GM23338 (cell line): Measurements from ENCODE around the gene CEP68. TPM values are rescaled to one million over a fixed set of nuclear protein-coding genes. Genes with fewer than 3 reads are reported as not detected.

ENCODE experiments used
- ATAC-seq: fragments of 200-7000 bp; cut with Tn5 transposase; 3 replicates; pipeline ENCODE4 v1.9.1; 2020
- DNase-seq: peaks from one replicate; pipeline ENCODE4 v3.0.0-alpha.2; 2015; ENCODE audit warnings: low spot score
- H2AFZ ChIP-seq: fragments of 200-600 bp; sonication (generic); 2 replicates; pipeline ENCODE4 v1.8.0; 2016; ENCODE audit warnings: antibody characterized with exemption, mild to moderate bottlenecking, moderate library complexity
- H3F3A ChIP-seq: fragments of 200-600 bp; sonication (generic); replicated peaks from 2 replicates; pipeline ENCODE4 v1.8.0; 2017; ENCODE audit warnings: antibody characterized with exemption, mixed run types, low read depth
- H3K27ac ChIP-seq: fragments of 200-600 bp; sonication (generic); 2 replicates; pipeline ENCODE4 v1.6.1; 2016; ENCODE audit warnings: low read depth
- H3K27me3 ChIP-seq: fragments of 200-600 bp; sonication (generic); 2 replicates; pipeline ENCODE4 v1.8.0; 2016; ENCODE audit warnings: mild to moderate bottlenecking, mixed run types, moderate library complexity; ENCODE audit not compliant: insufficient read depth
- H3K36me3 ChIP-seq: fragments of 200-600 bp; sonication (generic); 2 replicates; pipeline ENCODE4 v1.8.0; 2016; ENCODE audit warnings: mild to moderate bottlenecking; ENCODE audit not compliant: insufficient read depth
- H3K4me1 ChIP-seq: fragments of 200-600 bp; sonication (generic); 2 replicates; pipeline ENCODE4 v1.8.0; 2016; ENCODE audit warnings: mild to moderate bottlenecking, moderate library complexity; ENCODE audit not compliant: insufficient read depth
- H3K4me2 ChIP-seq: fragments of 200-600 bp; sonication (generic); 2 replicates; pipeline ENCODE4 v1.7.1; 2017; ENCODE audit warnings: mixed run types
- H3K4me3 ChIP-seq: fragments of 200-600 bp; sonication (generic); 2 replicates; pipeline ENCODE4 v1.6.1; 2016; ENCODE audit warnings: mixed run types
- H3K79me2 ChIP-seq: fragments of 200-600 bp; sonication (generic); replicated peaks from 2 replicates; pipeline ENCODE4 v1.8.0; 2017; ENCODE audit warnings: mild to moderate bottlenecking; ENCODE audit not compliant: insufficient read depth
- H3K9me2 ChIP-seq: fragments of 200-600 bp; sonication (generic); 2 replicates; pipeline ENCODE4 v1.8.0; 2017; ENCODE audit not compliant: insufficient read depth
- H4K20me1 ChIP-seq: fragments of 200-600 bp; sonication (generic); replicated peaks from 2 replicates; pipeline ENCODE4 v1.8.0; 2017; ENCODE audit warnings: mild to moderate bottlenecking; ENCODE audit not compliant: insufficient read depth
- H3K27ac Mint-ChIP-seq: 2 replicates; pipeline ENCODE4 v1.8.0; 2020; ENCODE audit warnings: inconsistent platforms, mild to moderate bottlenecking, moderate library complexity, mixed read lengths
- H3K27me3 Mint-ChIP-seq: 3 replicates; pipeline ENCODE4 v1.8.0; 2022; ENCODE audit warnings: low read depth, mild to moderate bottlenecking, moderate library complexity, mixed read lengths, inconsistent platforms; ENCODE audit not compliant: insufficient read depth, poor library complexity
- H3K36me3 Mint-ChIP-seq: 3 replicates; pipeline ENCODE4 v1.8.0; 2021; ENCODE audit warnings: low read depth, mild to moderate bottlenecking, inconsistent platforms, moderate library complexity, mixed read lengths
- H3K4me1 Mint-ChIP-seq: 3 replicates; pipeline ENCODE4 v1.8.0; 2020; ENCODE audit warnings: mild to moderate bottlenecking, inconsistent platforms, mixed read lengths
- H3K4me3 Mint-ChIP-seq: 3 replicates; pipeline ENCODE4 v1.8.0; 2021; ENCODE audit warnings: moderate library complexity, mild to moderate bottlenecking, inconsistent platforms, mixed read lengths
- H3K9me3 Mint-ChIP-seq: 3 replicates; pipeline ENCODE4 v1.8.0; 2020; ENCODE audit warnings: moderate library complexity, mild to moderate bottlenecking, inconsistent platforms, mixed read lengths
- CREB1 ChIP-seq: fragments of 250-450 bp; sonication (Bioruptor Pico); IDR thresholded peaks from 2 replicates; pipeline ENCODE4 v1.5.0; 2020; ENCODE audit warnings: low read depth, mild to moderate bottlenecking, moderate library complexity
- EZH2 ChIP-seq: fragments of 200-600 bp; sonication (generic); IDR thresholded peaks from one replicate; pipeline ENCODE4 v1.8.0; 2017; ENCODE audit warnings: antibody characterized with exemption, mild to moderate bottlenecking, low read depth; ENCODE audit not compliant: unreplicated experiment
- EZH2phosphoT487 ChIP-seq: fragments of 200-600 bp; sonication (generic); IDR thresholded peaks from one replicate; pipeline ENCODE4 v1.8.1; 2018; ENCODE audit warnings: antibody characterized with exemption; ENCODE audit not compliant: unreplicated experiment
- JUNB ChIP-seq: IDR thresholded peaks from one replicate; pipeline ENCODE4 v1.6.1; 2016; ENCODE audit warnings: antibody characterized with exemption; ENCODE audit not compliant: unreplicated experiment
- NANOG ChIP-seq: IDR thresholded peaks from 2 replicates; pipeline ENCODE4 v1.6.1; 2016; ENCODE audit warnings: antibody characterized with exemption, borderline replicate concordance
- POLR2AphosphoS5 ChIP-seq: IDR thresholded peaks from 2 replicates; pipeline ENCODE4 v1.6.1; 2016; ENCODE audit warnings: antibody characterized with exemption, low read depth
- STAT1 ChIP-seq: IDR thresholded peaks from one replicate; pipeline ENCODE4 v1.6.1; 2016; ENCODE audit warnings: antibody characterized with exemption; ENCODE audit not compliant: unreplicated experiment
- ZNF114 ChIP-seq: fragments of 250-450 bp; sonication (Bioruptor Pico); IDR thresholded peaks from 2 replicates; pipeline ENCODE4 v1.5.0; 2020; ENCODE audit warnings: mild to moderate bottlenecking, moderate library complexity
- ZNF331 ChIP-seq: fragments of 250-450 bp; sonication (Bioruptor Pico); IDR thresholded peaks from 2 replicates; pipeline ENCODE4 v1.5.0; 2020; ENCODE audit warnings: low read depth, mild to moderate bottlenecking, moderate library complexity
- ZNF462 ChIP-seq: fragments of 250-450 bp; sonication (Bioruptor Pico); IDR thresholded peaks from 2 replicates; pipeline ENCODE4 v1.5.0; 2020; ENCODE audit warnings: mild to moderate bottlenecking, moderate library complexity
- polyA plus RNA-seq: library from polyadenylated mRNA; unstranded; fragments of >200 nt; fragmentation: Nextera tagmentation; extraction: Ambion mirVana; gene quantifications from 2 replicates; pipeline ENCODE4 v1.2.1, GENCODE V29; 2016
- total RNA-seq: library from RNA; depleted of rRNA; stranded (reverse); fragments of >200 nt; shearing (Covaris generic); gene quantifications from 2 replicates; pipeline ENCODE4 v1.2.3, GENCODE V29; 2014
- TF ChIP-seq, protein P1 (sequence below): IDR thresholded peaks from 2 replicates; pipeline ENCODE4 v1.6.1; 2016; ENCODE audit warnings: antibody characterized with exemption
- TF ChIP-seq, protein P2 (sequence below), 2 experiments: fragments of 200-600 bp in 1 of 2; sonication (generic) in 1 of 2; conservative IDR thresholded peaks; 2 replicates each; pipeline versions ENCODE4 v1.5.1 to v1.6.1; 2016 to 2017; ENCODE audit warnings: antibody characterized with exemption in 2 of 2, low read depth in 2 of 2, mild to moderate bottlenecking in 2 of 2, moderate library complexity in 1 of 2

Gene CEP68
- total and polyA plus RNA-seq, 2 experiments from 2014 or later, result 13.0 to 24.4 TPM

DNA sequence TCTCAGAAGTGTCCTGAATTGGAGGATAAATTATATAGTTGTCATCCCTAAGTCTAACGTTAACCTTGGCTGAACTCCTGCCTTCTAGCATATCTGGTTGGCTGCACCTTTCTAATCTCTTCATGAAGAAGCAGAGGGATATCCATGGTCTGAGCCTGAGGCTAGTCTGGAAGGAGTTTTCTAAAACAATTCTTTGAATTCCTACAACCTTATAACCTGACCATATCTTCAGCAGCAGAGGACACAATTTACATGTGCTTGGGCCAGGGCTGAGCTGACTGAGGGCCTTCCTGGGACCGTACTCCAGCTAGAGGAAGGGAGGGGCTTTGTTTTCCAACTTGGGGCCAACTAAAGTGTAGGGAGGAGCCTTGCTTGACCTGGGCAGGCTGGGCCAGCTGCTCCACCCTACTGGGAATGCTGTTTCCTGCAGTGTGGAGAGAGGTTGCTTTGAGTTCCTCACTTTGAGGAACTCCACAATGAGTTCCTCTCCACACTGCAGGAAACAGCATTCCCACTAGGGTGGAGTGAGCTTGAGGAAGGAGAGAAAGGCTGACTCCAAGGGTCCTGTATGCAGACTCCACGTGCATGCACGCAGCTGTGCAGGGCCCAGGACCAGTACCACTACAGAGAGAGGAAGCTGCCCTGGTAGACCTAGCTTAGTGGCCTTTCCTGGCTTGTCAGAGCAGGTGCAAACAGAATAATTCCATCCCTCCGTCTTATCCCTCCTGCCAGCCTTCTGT is 19.6 kb downstream of the CEP68 start:
- peaks cover 83% of the 10 kb centered on the region for H3K36me3 Mint-ChIP-seq

GRCh38 chr2:65076345-65076710 is 20.1 kb downstream of the CEP68 start:
- no peaks in the 10 kb centered on the region for H3K79me2 ChIP-seq
- Mint-ChIP-seq H3K36me3 (peaks cover 82% of the 10 kb centered on the region), H3K27ac (no peak overlapping the region), H3K27me3 (peaks cover 4% of the 10 kb centered on the region), H3K9me3 (no peaks in the 10 kb centered on the region), H3K4me3 (no peak overlapping the region), H3K4me1 (peaks cover 31% of the 10 kb centered on the region)
- peak overlapping the region; percentile 3; the same call in 1 of the 2 replicates for H3K27ac ChIP-seq
- H4K20me1 ChIP-seq, result peaks cover 26% of the 10 kb centered on the region
- peaks cover 23% of the 10 kb centered on the region for H3K4me1 ChIP-seq
- no peak overlapping the region for H2AFZ ChIP-seq
- no peak for DNase-seq
- H3K9me2 ChIP-seq, result no peaks in the 10 kb centered on the region
- no peak overlapping the region for H3K4me2 ChIP-seq
- H3F3A ChIP-seq, result peaks cover 3% of the 10 kb centered on the region; the same call in 1 of the 2 replicates
- no peaks in the 10 kb centered on the region for H3K27me3 ChIP-seq
- H3K36me3 ChIP-seq, result peaks cover 22% of the 10 kb centered on the region
- no peak overlapping the region for H3K4me3 ChIP-seq
- no peak for ATAC-seq
- no peak for TF ChIP-seq EZH2phosphoT487
- TF ChIP-seq ZNF114 (CRISPR knock-in tag), result no peak
- no peak for TF ChIP-seq NANOG
- no peak for TF ChIP-seq EZH2
- no peak for TF ChIP-seq CREB1 (CRISPR knock-in tag)
- no peak for TF ChIP-seq POLR2AphosphoS5
- TF ChIP-seq, protein P1, sequence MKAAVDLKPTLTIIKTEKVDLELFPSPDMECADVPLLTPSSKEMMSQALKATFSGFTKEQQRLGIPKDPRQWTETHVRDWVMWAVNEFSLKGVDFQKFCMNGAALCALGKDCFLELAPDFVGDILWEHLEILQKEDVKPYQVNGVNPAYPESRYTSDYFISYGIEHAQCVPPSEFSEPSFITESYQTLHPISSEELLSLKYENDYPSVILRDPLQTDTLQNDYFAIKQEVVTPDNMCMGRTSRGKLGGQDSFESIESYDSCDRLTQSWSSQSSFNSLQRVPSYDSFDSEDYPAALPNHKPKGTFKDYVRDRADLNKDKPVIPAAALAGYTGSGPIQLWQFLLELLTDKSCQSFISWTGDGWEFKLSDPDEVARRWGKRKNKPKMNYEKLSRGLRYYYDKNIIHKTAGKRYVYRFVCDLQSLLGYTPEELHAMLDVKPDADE, result no peak
- TF ChIP-seq JUNB, result no peak
- no peak for TF ChIP-seq STAT1
- no peak for TF ChIP-seq ZNF462 (CRISPR knock-in tag)
- TF ChIP-seq, protein P2, sequence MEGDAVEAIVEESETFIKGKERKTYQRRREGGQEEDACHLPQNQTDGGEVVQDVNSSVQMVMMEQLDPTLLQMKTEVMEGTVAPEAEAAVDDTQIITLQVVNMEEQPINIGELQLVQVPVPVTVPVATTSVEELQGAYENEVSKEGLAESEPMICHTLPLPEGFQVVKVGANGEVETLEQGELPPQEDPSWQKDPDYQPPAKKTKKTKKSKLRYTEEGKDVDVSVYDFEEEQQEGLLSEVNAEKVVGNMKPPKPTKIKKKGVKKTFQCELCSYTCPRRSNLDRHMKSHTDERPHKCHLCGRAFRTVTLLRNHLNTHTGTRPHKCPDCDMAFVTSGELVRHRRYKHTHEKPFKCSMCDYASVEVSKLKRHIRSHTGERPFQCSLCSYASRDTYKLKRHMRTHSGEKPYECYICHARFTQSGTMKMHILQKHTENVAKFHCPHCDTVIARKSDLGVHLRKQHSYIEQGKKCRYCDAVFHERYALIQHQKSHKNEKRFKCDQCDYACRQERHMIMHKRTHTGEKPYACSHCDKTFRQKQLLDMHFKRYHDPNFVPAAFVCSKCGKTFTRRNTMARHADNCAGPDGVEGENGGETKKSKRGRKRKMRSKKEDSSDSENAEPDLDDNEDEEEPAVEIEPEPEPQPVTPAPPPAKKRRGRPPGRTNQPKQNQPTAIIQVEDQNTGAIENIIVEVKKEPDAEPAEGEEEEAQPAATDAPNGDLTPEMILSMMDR (conservative IDR thresholded peaks at IDR 0.05; ENCODE audit: low read depth in 2 of 2), result no peak

More for the DNA sequence above, 19.6 kb downstream of the CEP68 start:
- Histone ChIP-seq H3K36me3 (peaks cover 22% of the 10 kb centered on the region), H2AFZ (no peak overlapping the region), H3K4me2 (0 out of 2 replicates have a peak overlapping the region, but pooled peaks have one; percentile 44), H3K9me2 (no peaks in the 10 kb centered on the region), H3K27me3 (no peaks in the 10 kb centered on the region), H3K79me2 (no peaks in the 10 kb centered on the region), H3K4me1 (peaks cover 23% of the 10 kb centered on the region), H3K27ac (peak overlapping the region; percentile 80; the same call in 1 of the 2 replicates), H4K20me1 (peaks cover 31% of the 10 kb centered on the region), H3K4me3 (no peak overlapping the region), H3F3A (peaks cover 3% of the 10 kb centered on the region; the same call in 1 of the 2 replicates)
- ATAC-seq (peak; percentile 64), DNase-seq (peak; percentile 51)
- H3K4me1 Mint-ChIP-seq, result peaks cover 31% of the 10 kb centered on the region
- peaks cover 4% of the 10 kb centered on the region for H3K27me3 Mint-ChIP-seq
- peak overlapping the region; percentile 37; the same call in 1 of the 2 replicates for H3K27ac Mint-ChIP-seq
- H3K4me3 Mint-ChIP-seq, result no peak overlapping the region
- no peak for TF ChIP-seq ZNF331
- no peak for TF ChIP-seq POLR2AphosphoS5
- no peaks in the 10 kb centered on the region for H3K9me3 Mint-ChIP-seq
